Measurements from ENCODE around the gene STX18. TPM values are rescaled to one million over a fixed set of nuclear protein-coding genes. Genes with fewer than 3 reads are reported as not detected.
"Not testable (repeated sequence)": the region's sequence is repeated elsewhere in the genome, so short reads cannot be mapped to it uniquely, and the experiment has no call there.

The STX18 gene
- total RNA-seq, 6 experiments from 2014 or later = 27.5 to 37.1 (median 29.8) TPM

GRCh38 chr4:4509521-4509920 lies 32.3 kb downstream of the STX18 start:
- no peak for DNase-seq
- no peaks in the 10 kb centered on the region for H3K27me3 Mint-ChIP-seq (ENCODE audit: insufficient read depth)
- no peak for TF ChIP-seq CTCF (IDR thresholded peaks at IDR 0.05)
- no peak overlapping the region for H3K27ac Mint-ChIP-seq
- H3K4me3 Mint-ChIP-seq = no peak overlapping the region
- peaks cover 3% of the 10 kb centered on the region; the same call in 1 of the 2 replicates for H3K36me3 Mint-ChIP-seq (ENCODE audit: low read depth)
- H3K9me3 Mint-ChIP-seq = no peaks in the 10 kb centered on the region
- peaks cover 12% of the 10 kb centered on the region; the same call in 1 of the 2 replicates for H3K4me1 Mint-ChIP-seq (ENCODE audit: low read depth)

GRCh38 chr4:4507923-4508322 lies 33.9 kb downstream of the STX18 start:
- peak; percentile 74 for TF ChIP-seq CTCF (IDR thresholded peaks at IDR 0.05)
- Mint-ChIP-seq H3K27ac (no peak overlapping the region), H3K4me3 (no peak overlapping the region), H3K36me3 (ENCODE audit: low read depth) (peaks cover 3% of the 10 kb centered on the region; the same call in 1 of the 2 replicates), H3K4me1 (ENCODE audit: low read depth) (peaks cover 9% of the 10 kb centered on the region; the same call in 1 of the 2 replicates), H3K27me3 (ENCODE audit: insufficient read depth) (no peaks in the 10 kb centered on the region; the same call in 1 of the 2 replicates), H3K9me3 (no peaks in the 10 kb centered on the region)
- no peak for DNase-seq

- H3K27me3 Mint-ChIP-seq (ENCODE audit: insufficient read depth) = no peaks in the 10 kb centered on the region; the same call in none of the 2 replicates
- H3K9me3 Mint-ChIP-seq = no peaks in the 10 kb centered on the region
- peaks cover 3% of the 10 kb centered on the region; the same call in 1 of the 2 replicates for H3K4me1 Mint-ChIP-seq (ENCODE audit: low read depth)
- no peak for DNase-seq
- no peak for TF ChIP-seq CTCF (IDR thresholded peaks at IDR 0.05)
- H3K36me3 Mint-ChIP-seq (ENCODE audit: low read depth) = peaks cover 3% of the 10 kb centered on the region; the same call in 1 of the 2 replicates
- no peak overlapping the region for H3K4me3 Mint-ChIP-seq
- no peak overlapping the region for H3K27ac Mint-ChIP-seq
Measured at GRCh38 chr4:4507403-4507802, 34.4 kb downstream of the STX18 start.

- Mint-ChIP-seq H3K27ac (no peak overlapping the region), H3K9me3 (no peaks in the 10 kb centered on the region), H3K27me3 (ENCODE audit: insufficient read depth) (no peaks in the 10 kb centered on the region; the same call in none of the 2 replicates), H3K36me3 (ENCODE audit: low read depth) (peaks cover 3% of the 10 kb centered on the region; the same call in 1 of the 2 replicates), H3K4me3 (no peak overlapping the region), H3K4me1 (ENCODE audit: low read depth) (no peaks in the 10 kb centered on the region)
- no peak for DNase-seq
- TF ChIP-seq CTCF (IDR thresholded peaks at IDR 0.05) = no peak
Measured at GRCh38 chr4:4506961-4507360, 34.9 kb downstream of the STX18 start.

- H3K4me3 Mint-ChIP-seq; H3K4me1 Mint-ChIP-seq (ENCODE audit: low read depth); H3K27ac Mint-ChIP-seq; H3K27me3 Mint-ChIP-seq (ENCODE audit: insufficient read depth); H3K9me3 Mint-ChIP-seq; DNase-seq; H3K36me3 Mint-ChIP-seq (ENCODE audit: low read depth): not testable (repeated sequence)
Measured at GRCh38 chr4:4505211-4505610, 36.6 kb downstream of the STX18 start.

- no peak for TF ChIP-seq CTCF (IDR thresholded peaks at IDR 0.05)
- no peaks in the 10 kb centered on the region; the same call in none of the 2 replicates for H3K27me3 Mint-ChIP-seq (ENCODE audit: insufficient read depth)
- no peaks in the 10 kb centered on the region for H3K9me3 Mint-ChIP-seq
- H3K27ac Mint-ChIP-seq = no peak overlapping the region
- DNase-seq = no peak
- no peaks in the 10 kb centered on the region for H3K4me1 Mint-ChIP-seq (ENCODE audit: low read depth)
- no peak overlapping the region for H3K4me3 Mint-ChIP-seq
- H3K36me3 Mint-ChIP-seq (ENCODE audit: low read depth) = 0 out of 2 replicates have a peak, but pooled peaks cover 3% of the 10 kb centered on the region
Measured at GRCh38 chr4:4504783-4505182, 37.1 kb downstream of the STX18 start.

All from HFFc6 (cell line).